Central memory CD8-positive, alpha-beta T cell (primary cell): ENCODE data around the gene ATXN7L2.

ENCODE experiments used
- ATAC-seq: fragments of 150-1000 bp; cut with Tn5 transposase; replicated peaks from 2 replicates; pipeline ENCODE4 v1.10.0; 2022; ENCODE audit warnings: mild to moderate bottlenecking, moderate FRiP score, moderate number of reproducible peaks; ENCODE audit not compliant: poor library complexity, severe bottlenecking; ENCODE audit errors: extremely low read depth
- DNase-seq, 2 donors: peaks; one replicate each; pipeline ENCODE4 v3.0.0; 2021; ENCODE audit warnings: low spot score in 2 of 2
- H3K27ac Mint-ChIP-seq: one replicate; pipeline ENCODE4 v1.8.0; 2022; ENCODE audit warnings: low read depth, mild to moderate bottlenecking, moderate library complexity, mixed read lengths
- H3K27me3 Mint-ChIP-seq: one replicate; pipeline ENCODE4 v1.8.0; 2022; ENCODE audit warnings: mixed read lengths
- H3K36me3 Mint-ChIP-seq: one replicate; pipeline ENCODE4 v1.8.0; 2022; ENCODE audit warnings: mild to moderate bottlenecking, moderate library complexity, mixed read lengths; ENCODE audit not compliant: insufficient read depth
- H3K4me1 Mint-ChIP-seq: one replicate; pipeline ENCODE4 v1.8.0; 2022; ENCODE audit warnings: mixed read lengths
- H3K4me3 Mint-ChIP-seq: one replicate; pipeline ENCODE4 v1.8.0; 2022; ENCODE audit warnings: mild to moderate bottlenecking, moderate library complexity, mixed read lengths
- H3K9me3 Mint-ChIP-seq: one replicate; pipeline ENCODE4 v1.8.0; 2022; ENCODE audit warnings: mixed read lengths

Gene ATXN7L2

GRCh38 chr1:109491372-109491771 is 7.7 kb downstream of the ATXN7L2 start:
- Mint-ChIP-seq H3K4me3 (no peak overlapping the region), H3K9me3 (no peaks in the 10 kb centered on the region), H3K4me1 (peaks cover 29% of the 10 kb centered on the region), H3K27ac (no peak overlapping the region), H3K27me3 (no peaks in the 10 kb centered on the region), H3K36me3 (peaks cover 9% of the 10 kb centered on the region)
- ATAC-seq: no peak
- DNase-seq: no peak

DNA sequence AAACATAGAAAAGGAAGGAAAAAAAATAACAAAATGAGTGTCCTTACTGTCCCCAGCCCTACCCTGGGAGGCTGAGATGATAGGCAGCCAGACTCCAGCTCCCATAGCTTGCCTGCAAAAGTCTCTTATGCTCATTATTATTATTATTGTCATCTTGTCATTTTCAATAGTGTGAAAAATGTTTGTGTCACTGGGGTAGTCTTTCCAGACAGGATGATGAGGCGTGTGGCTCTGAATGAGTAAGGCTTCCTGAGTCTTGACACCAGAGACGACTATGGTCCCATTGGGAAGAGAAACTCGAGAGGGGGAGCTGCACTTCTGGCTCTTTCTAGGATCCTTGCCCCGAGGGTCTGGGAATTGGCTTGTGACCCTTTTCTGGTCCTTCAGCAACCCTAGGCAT is 9.1 kb downstream of the ATXN7L2 start:
- H3K4me1 Mint-ChIP-seq: peaks cover 38% of the 10 kb centered on the region
- no peak for DNase-seq
- no peak for ATAC-seq
- H3K27me3 Mint-ChIP-seq: no peaks in the 10 kb centered on the region
- H3K9me3 Mint-ChIP-seq: no peaks in the 10 kb centered on the region
- no peak overlapping the region for H3K27ac Mint-ChIP-seq
- peak overlapping the region; percentile 9 for H3K4me3 Mint-ChIP-seq
- peaks cover 15% of the 10 kb centered on the region for H3K36me3 Mint-ChIP-seq

GRCh38 chr1:109493227-109493626 is 9.5 kb downstream of the ATXN7L2 start:
- no peak overlapping the region for H3K27ac Mint-ChIP-seq
- H3K36me3 Mint-ChIP-seq: peaks cover 15% of the 10 kb centered on the region
- peak overlapping the region; percentile 97 for H3K4me3 Mint-ChIP-seq
- no peaks in the 10 kb centered on the region for H3K9me3 Mint-ChIP-seq
- ATAC-seq: no peak
- H3K4me1 Mint-ChIP-seq: peaks cover 42% of the 10 kb centered on the region
- DNase-seq: no peak
- H3K27me3 Mint-ChIP-seq: no peaks in the 10 kb centered on the region

DNA sequence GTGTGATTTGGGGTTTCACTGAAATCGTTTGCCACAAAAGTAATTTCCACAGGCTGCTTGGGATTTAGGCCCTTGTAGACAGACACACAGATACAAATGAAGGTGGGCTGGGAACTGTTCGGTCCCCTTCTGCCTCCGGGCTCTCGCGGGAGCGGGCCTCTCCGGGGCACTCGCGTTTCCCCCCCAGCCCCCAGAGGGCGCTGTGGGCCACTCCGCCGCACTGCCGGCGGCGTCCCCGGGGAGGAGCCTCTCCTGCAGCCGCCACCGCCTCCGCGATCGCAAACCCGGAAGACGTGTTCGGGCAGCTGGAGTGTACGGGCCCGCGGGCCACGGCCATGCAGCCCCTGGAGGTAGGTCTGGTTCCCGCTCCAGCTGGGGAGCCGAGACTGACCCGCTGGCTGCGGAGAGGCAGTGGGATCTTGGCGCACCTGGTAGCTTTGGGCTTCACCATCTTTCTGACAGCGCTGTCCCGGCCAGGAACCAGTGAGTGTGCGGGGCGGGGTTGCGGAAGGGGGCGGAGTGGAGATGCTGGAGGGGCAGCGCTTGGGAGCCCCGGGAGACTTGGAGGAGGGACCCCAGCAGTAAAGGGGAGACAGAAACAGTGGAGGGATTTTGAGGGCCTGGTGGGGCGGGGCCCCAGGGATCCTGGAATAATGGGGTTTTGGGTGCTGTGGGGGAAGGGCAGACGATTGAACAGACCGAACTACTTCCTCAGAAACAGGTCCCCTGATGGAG is 10.3 kb downstream of the ATXN7L2 start, which contains the start of gene CYB561D1:
Gene CYB561D1 (plus strand): TSS at position 290 of the 735 bp plus-strand sequence. CDS start 46 bp downstream, at position 336.
- Mint-ChIP-seq H3K27me3 (no peaks in the 10 kb centered on the region), H3K36me3 (peaks cover 20% of the 10 kb centered on the region), H3K4me3 (peak within 1 kb of the TSS; percentile 97), H3K4me1 (peaks cover 48% of the 10 kb centered on the region), H3K9me3 (no peaks in the 10 kb centered on the region), H3K27ac (peak within 1 kb of the TSS; percentile 79)
- DNase-seq (peak; percentile 82 to 87), ATAC-seq (peak; percentile 92)

DNA sequence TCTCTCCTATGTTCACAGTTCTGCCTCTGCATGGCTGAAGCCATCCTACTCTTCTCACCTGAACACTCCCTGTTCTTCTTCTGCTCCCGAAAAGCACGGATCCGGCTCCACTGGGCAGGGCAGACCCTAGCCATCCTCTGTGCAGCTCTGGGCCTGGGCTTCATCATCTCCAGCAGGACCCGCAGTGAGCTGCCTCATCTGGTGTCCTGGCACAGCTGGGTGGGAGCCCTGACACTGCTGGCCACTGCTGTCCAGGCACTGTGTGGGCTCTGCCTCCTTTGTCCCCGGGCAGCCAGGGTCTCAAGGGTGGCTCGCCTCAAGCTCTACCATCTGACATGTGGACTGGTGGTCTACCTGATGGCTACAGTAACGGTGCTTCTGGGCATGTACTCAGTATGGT is 12.0 kb downstream of the ATXN7L2 start:
- no peak for ATAC-seq
- Mint-ChIP-seq H3K9me3 (no peaks in the 10 kb centered on the region), H3K4me1 (peaks cover 60% of the 10 kb centered on the region), H3K36me3 (peaks cover 18% of the 10 kb centered on the region), H3K27me3 (no peaks in the 10 kb centered on the region), H3K27ac (no peak overlapping the region), H3K4me3 (peak overlapping the region; percentile 97)
- no peak for DNase-seq

- no peak for ATAC-seq
- Mint-ChIP-seq H3K4me3 (peak overlapping the region; percentile 29), H3K27me3 (no peaks in the 10 kb centered on the region), H3K36me3 (peaks cover 18% of the 10 kb centered on the region), H3K4me1 (peaks cover 76% of the 10 kb centered on the region), H3K27ac (no peak overlapping the region), H3K9me3 (no peaks in the 10 kb centered on the region)
- no peak for DNase-seq
These were observed 13.9 kb downstream of the ATXN7L2 start for GRCh38 chr1:109497449-109498160.

DNA sequence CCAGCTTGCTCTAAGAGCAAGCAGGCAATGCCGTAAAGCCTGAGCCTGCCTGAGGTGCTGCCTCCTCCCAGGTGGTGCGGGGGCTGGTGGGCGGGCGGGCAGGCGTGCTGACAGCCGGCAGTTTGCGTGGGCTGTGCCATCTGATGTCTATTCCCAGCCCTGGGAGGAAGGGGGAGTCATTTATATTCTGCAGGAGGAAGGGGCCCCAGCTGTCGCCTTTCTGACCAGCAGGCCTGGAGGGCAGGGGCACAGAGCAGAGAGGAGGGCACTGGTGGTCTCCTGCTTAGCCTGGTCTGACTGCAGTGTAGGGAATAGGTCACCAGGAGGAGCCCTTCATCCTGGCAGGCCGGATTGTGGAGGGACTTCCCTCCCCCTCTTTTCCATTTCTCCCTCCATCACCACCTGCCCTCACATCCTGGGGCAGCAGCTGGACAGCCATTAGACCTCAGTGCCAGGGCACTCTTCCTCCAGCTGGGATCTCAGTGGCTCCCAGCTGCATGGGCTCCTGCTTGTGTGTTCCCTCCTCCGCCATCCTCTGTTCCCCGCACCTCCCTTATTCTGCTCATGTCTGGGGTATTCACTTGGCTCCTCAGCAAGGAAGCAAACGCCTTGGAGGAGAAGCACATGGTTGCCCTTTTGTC is 14.6 kb downstream of the ATXN7L2 start:
- Mint-ChIP-seq H3K27me3 (no peaks in the 10 kb centered on the region), H3K4me1 (peaks cover 81% of the 10 kb centered on the region), H3K9me3 (no peaks in the 10 kb centered on the region), H3K27ac (no peak overlapping the region), H3K36me3 (peaks cover 18% of the 10 kb centered on the region), H3K4me3 (peak overlapping the region; percentile 29)
- ATAC-seq: no peak
- no peak for DNase-seq

- H3K27me3 Mint-ChIP-seq: no peaks in the 10 kb centered on the region
- H3K36me3 Mint-ChIP-seq: peaks cover 16% of the 10 kb centered on the region
- H3K27ac Mint-ChIP-seq: no peak overlapping the region
- H3K4me3 Mint-ChIP-seq: peak overlapping the region; percentile 75
- no peaks in the 10 kb centered on the region for H3K9me3 Mint-ChIP-seq
- no peak for ATAC-seq
- H3K4me1 Mint-ChIP-seq: peaks cover 82% of the 10 kb centered on the region
- DNase-seq: no peak
These were observed 15.4 kb downstream of the ATXN7L2 start for GRCh38 chr1:109499081-109499480.

DNA sequence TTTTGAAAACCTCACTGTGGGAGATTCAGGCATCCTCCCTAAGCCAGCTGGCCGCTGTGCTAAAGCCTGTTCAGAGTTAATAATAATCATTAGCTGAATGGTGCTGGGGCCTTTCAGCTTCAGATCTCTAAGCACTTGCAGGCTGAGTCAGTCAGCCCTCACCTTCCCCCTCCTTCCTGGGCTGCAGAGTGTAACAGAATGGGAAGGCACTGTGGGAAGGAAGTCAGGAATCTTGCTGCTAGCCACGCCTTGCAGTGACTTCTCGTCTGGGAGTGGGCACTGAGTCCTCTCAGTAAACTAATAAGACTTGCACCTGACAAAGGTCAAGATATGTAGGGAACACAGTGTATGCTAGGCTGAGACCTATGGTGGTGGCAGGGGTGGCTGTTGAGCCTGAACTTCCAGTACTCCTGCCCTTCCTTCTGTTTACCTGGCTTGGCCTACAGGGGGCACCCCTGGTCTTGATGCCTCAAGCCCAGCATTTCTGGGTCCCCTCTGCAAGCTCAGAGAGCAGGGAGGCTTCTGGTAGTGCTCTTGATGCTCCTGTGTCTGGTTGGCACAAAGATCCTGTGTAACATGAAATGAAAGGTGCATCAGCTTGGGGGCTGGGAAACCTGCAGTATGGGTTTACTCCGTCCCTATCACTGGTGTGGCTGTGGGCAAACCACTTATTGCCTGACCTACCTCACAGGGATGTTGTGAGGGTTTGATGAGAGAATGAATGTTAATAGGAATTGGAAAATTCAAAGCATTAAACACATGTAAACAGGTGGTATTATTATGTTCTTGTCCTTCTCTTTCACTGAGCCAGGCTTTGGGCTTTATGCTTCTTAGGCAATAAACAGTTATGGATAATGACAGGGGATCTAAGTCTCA is 16.2 kb downstream of the ATXN7L2 start:
- DNase-seq: peak in 1 of 2 donors; percentile 28
- H3K36me3 Mint-ChIP-seq: peaks cover 12% of the 10 kb centered on the region
- H3K27me3 Mint-ChIP-seq: no peaks in the 10 kb centered on the region
- no peak overlapping the region for H3K27ac Mint-ChIP-seq
- no peaks in the 10 kb centered on the region for H3K9me3 Mint-ChIP-seq
- peak overlapping the region; percentile 75 for H3K4me3 Mint-ChIP-seq
- peaks cover 85% of the 10 kb centered on the region for H3K4me1 Mint-ChIP-seq
- ATAC-seq: no peak

DNA sequence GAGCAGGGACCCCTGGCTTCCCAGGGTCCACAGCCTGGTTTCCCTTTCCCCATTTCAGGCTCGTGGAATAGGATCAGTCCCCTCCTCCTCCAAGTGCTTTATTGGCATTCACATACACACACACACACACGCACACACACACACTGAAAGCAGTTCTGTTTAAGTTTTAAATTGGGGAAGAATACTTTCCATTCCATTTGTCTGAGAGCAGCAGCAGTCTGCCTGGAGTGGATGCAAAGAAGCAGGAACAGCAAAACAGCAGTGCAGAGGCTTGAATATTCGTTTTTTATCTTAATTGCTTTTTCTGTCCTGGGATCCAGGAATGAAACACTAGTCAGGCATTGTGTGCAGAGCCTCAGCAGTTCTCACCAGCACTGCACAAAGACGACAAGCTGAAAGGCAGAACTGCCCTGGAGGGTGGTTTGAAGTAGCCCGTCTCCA is 17.3 kb downstream of the ATXN7L2 start:
- H3K27ac Mint-ChIP-seq: peak overlapping the region; percentile 90

GRCh38 chr1:109501644-109502363 is 18.1 kb downstream of the ATXN7L2 start:
- H3K36me3 Mint-ChIP-seq: peaks cover 10% of the 10 kb centered on the region
- H3K27me3 Mint-ChIP-seq: no peaks in the 10 kb centered on the region
- ATAC-seq (peak; percentile 3), DNase-seq (no peak)
- H3K27ac Mint-ChIP-seq: peak overlapping the region; percentile 90
- H3K4me1 Mint-ChIP-seq: peaks cover 82% of the 10 kb centered on the region
- H3K9me3 Mint-ChIP-seq: no peaks in the 10 kb centered on the region
- peak overlapping the region; percentile 75 for H3K4me3 Mint-ChIP-seq

More for the DNA sequence above, 17.3 kb downstream of the ATXN7L2 start:
- Mint-ChIP-seq H3K9me3 (no peaks in the 10 kb centered on the region), H3K4me3 (peak overlapping the region; percentile 75), H3K36me3 (peaks cover 15% of the 10 kb centered on the region), H3K4me1 (peaks cover 85% of the 10 kb centered on the region), H3K27me3 (no peaks in the 10 kb centered on the region)
- DNase-seq: no peak
- no peak for ATAC-seq
